ENCODE results near the gene SNAPC2.
"Not testable (repeated sequence)": the region's sequence is repeated elsewhere in the genome, so short reads cannot be mapped to it uniquely, and the experiment has no call there.

Gene SNAPC2

GRCh38 chr19:7941895-7942596 lies 21.9 kb downstream of the SNAPC2 start:
- no peak for DNase-seq

DNA sequence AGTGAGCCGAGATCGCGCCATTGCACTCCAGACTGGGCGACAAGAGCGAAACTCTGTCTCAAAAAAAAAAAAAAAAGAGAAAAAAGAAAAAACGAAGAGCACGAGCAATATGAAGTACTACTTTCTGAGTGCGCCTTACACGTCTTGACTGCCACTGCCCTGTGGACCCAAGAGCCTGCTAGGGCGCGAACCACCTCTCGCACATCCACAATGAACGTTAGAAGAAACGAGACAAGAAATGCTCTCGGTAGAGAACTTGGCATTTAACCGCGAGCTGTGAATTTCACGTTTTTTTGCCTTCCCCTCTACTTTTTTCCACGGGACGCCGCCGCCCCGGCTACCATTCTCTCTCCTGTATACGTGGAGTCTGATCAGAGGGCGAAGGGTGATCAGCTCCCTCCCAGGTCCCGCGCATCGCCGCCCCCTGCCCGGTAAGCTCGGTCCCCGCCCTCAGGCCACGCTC lies 22.9 kb downstream of the SNAPC2 start:
- peak; percentile 58 for DNase-seq

GRCh38 chr19:7943444-7944176 lies 23.5 kb downstream of the SNAPC2 start, which contains the start of gene TIMM44:
Gene TIMM44 (minus strand): TSS chr19:7943666. CDS start chr19:7943651, 15 bp downstream.
- peak; percentile 99 for DNase-seq

DNA sequence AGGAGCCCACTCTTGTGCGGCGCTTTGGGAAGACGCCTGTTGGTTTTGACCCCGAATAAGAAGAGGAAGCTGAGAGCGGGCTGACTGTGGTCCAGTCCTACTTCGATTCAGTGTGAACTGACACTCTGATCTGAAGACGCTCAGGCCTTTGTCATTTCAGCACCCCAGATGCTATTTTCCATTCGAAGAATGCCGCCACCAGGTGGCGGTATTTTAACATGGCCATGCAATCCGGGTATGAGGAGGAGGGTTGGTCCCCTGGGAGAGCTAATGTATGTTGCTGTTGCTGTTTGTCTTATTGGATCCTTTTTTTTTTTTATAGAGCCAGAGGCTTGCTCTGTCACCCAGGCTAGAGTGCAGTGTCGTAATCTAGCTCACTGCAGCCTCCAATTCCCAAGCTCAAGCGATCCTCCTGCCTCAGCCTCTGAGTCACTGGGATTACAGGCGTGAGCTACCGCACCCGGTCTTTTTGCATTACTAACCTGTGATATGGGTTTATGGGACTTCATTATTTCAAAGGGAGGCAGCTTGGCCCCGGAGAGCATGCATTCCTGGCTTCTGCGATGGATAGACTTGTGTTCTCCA lies 24.1 kb downstream of the SNAPC2 start:
- peak; percentile 84 for DNase-seq

- DNase-seq: no peak
These were observed 27.8 kb downstream of the SNAPC2 start for GRCh38 chr19:7947939-7948338.

GRCh38 chr19:7953060-7953459 lies 32.9 kb downstream of the SNAPC2 start:
- no peak for DNase-seq

DNA sequence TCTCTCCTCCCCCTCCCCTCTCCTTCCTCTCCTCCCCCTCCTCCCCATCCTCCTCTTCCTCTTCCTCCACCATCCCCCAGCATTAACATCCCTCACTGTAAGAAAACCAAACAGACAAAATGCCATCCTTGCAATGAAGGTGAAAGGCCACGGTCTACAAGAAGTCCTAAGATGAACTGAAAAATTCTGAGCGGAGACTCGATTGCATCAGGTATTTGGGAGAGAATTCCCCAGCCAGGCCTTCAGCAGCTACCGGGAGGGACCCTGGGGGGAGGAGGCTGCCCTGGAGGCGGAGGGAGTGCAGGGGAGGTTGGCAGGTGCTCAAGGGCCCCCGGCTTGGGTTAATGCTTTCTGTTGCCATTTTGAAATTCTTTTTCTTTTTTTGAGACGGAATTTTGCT lies 33.4 kb downstream of the SNAPC2 start:
- no peak for DNase-seq

DNA sequence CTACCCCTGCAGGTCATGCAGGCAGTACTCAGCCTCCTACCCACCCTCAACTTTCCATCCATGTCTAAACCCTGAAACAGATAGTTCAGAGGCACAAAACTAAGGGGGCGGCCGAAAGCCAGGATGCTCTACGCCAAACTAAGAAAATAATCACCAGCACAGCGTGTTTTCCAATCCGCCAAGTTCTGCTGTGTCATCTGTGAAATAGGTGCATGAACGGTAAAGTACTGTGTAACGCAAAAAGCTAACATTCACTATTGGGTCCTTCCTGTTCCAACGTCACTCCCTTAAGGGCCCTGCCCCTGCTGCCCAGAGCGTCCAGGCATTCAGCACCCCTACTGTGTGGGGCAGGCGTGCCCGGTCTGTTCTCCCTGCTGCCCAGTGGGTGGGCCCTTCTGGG lies 35.6 kb downstream of the SNAPC2 start:
- no peak for DNase-seq

DNA sequence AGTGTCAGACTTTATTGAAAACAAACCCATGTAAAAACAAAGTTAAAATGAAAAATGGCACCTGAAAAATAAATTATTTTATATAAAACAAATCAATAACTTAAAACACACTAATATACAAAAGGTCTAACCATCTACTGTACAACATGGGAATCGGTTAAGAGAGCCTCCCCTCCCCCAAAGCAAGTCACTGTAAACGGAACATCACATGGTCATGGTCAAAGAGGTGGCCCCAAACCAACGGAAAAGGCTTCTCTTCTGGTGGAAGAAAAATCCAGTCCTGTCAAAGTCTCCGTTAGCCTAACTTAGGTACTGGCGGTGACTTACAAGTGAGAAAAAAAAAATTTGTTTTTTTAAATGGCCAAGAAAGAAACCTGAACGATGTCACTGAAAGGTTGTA lies 39.1 kb downstream of the SNAPC2 start:
- DNase-seq: no peak

DNA sequence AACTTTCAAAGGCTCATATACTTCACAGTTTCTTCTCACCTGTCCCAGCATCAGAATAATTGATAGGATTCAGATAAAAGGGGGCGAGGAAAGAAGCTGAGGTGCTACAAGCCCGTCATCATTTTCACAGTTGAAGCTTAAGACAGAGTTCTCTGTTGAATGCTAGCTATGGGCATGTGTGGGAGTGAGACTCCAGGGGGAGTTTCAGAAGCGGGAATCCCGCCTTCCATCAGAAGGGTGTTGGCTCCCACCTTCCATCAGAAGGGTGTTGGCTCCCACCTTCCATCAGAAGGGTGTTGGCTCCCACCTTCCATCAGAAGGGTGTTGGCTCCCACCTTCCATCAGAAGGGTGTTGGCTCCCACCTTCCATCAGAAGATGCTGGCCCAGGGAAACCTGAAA lies 40.9 kb downstream of the SNAPC2 start:
- DNase-seq: not testable (repeated sequence)

DNA sequence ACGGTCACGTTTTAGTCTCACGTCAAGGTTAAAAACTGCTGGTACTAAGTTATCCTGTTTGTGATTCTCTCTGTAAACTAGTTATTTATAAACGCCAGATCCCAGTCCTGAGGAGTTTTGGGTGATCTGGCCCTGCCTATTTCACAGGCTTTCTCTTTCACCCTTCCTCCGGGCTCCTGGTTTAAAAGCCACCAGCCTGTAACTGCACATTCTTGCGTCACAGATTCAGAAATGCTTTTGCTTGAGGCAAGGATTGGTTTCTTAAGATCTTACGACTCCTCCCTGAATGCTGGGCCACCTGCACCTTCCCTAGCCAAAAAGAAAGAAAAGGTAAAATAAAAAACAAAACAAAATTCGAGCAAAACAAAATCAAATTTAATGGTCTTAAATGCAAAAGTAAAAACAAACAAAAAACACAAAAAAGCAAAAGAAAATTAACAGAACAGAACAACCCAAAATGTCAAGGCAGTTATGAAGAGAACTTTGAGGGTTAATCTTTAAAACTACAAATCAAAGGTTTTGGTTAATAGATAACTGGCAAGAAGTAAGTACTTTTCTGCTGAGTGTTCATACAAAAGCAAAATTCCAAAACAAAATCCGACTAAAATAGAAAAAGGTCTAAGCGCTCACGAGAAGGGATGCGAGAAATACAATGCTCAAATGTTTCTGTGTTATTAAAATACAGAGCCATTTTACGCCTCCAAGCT lies 41.9 kb downstream of the SNAPC2 start:
- DNase-seq: no peak

DNA sequence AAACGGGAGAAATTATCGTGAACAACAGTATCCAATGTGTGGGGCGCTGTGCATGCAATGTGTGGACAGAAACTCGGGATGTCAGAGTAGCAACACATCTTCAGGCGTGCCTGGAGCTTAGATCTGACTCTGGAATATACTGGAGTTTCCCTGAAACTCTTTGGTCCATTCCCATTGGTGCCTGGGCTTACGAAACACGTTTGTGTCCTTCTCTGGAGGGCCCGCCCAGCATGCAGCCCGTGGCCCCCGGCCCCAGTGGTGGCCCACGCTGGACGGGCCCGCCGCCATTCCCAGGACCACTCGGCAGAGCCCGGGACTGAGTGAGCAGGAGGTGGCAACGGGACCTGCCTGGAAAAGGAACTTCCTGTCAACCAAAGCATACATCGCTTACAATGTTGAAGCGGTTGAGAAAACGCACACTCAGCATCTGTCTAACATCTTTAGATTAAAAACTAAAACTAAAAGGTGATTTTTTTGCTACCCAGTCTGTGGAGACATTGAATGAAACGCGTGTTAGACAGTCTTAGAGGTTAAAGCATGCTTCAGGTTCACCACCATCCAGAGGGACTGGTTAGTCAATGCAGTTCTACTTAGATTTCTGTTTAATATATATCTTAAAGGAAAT lies 42.6 kb downstream of the SNAPC2 start:
- DNase-seq: no peak

DNA sequence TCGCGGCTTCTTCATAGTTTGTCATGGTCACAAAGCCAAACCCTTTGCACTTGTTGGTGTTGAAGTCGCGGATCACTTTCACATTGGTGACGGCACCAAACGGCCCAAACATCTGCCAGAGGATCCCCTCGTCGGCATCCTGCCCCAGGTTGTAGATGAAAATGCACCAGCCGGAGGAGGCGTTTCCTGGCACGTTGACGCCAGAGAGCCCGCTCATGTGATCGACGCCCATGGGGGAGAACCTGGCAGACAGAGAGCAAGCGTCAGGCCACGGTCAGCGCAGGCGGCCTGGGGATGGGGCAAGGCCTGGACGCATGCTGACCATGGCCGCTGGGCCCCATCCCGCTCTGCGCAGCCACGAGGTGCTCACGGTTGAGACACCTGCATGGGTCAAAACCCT lies 43.4 kb downstream of the SNAPC2 start:
- DNase-seq: no peak

DNA sequence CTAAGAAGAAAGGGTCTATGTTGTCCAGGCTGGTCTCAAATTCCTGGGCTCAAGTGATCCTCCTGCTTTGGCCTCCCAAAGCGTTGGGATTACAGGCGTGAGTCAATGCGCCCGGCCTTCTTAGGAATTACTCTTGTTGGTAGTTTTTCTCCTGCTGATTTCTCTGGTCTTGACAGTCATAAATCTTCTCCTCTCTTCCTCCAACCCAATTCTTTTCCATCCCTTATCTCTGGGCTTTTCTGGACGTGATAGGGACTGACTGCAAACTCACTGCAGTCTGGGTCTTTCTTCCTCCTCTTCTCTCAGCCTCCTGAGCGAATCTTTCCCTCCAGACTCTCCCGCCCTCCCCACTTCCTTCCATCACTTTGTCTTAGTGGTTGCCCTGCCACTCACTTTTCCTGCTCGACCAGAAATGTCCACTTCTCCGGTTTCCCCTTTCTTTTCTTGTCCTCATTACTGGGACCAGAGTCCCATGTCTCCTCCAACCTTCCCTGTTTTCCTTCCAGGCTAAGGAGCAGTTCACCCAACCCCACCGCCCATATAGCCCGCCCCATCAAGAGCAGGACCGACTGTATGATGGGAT lies 45.2 kb downstream of the SNAPC2 start:
- no peak for DNase-seq

DNA sequence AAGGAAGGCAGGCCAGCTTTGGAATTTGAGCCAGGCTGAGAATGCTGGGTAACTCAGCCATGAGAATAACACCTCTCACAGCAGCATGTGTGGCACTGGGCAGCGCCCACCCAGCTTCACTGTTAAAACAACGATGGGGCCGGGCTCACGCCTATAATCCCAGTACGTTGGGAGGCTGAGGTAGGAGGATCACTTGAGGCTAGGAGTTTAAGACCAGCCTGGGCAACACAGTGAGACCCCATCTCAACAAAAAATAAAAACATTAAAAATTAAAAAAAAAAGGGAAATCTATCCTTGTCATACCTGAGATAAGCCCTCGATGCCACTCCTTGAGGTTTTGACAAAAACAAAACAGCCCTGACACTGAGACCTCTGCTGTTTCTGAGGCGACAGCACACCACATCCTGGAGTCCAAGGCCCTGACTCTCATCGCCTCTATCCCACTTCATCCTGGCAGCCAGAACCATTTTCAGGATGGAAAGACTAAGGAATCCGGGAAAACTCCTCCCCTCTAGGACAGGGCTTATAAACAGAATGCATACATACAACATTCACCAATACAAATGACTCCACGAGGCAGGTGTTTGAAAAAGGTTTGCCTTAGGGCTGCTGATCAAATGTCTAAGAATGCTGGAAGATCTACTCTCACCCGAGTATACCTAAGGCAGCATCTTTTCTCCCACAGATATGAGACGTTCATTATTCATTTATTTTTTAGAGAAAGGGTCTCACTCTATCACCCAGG lies 46.0 kb downstream of the SNAPC2 start:
- DNase-seq: no peak

- DNase-seq: no peak
These were observed 48.1 kb downstream of the SNAPC2 start for GRCh38 chr19:7968008-7968795.

GRCh38 chr19:7968796-7969554 lies 48.8 kb downstream of the SNAPC2 start:
- DNase-seq: no peak

- DNase-seq: no peak
These were observed 49.4 kb downstream of the SNAPC2 start for GRCh38 chr19:7969555-7969939.

DNA sequence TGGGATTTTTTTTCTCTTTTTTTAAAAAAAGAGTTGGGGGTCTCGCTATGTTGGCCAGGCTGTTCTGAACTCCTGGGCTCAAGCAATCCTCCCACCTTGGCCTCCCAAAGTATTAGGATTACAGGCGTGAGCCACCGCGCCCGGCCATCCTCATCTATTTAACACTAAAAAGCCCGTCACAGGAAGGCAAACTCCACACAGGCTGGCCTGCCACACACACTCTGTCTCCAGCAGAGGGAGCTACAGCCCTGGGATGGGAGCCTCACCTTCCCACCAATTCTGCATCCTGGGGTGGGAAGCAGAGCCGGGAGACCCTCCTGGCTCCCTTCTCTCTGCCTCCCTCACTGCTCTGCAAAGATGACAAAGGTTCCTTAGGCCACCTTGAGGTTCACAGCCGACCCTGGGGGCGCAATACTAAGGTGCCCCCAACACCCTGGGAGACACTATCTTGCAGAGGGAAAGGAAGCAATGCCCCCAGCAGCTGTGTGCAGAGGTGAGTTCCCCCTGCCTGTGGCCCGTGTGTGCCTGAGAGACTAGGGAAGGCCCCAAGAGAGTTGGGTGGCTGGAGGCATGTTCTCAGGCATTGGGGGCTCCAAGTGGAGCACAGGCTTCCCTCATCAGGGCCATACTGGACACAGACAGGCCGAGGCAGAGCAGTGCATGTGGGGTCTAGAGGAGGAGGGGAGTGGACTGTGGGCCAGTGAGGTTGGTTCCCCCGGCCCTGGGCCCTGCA lies 50.7 kb downstream of the SNAPC2 start:
- DNase-seq: peak; percentile 17
